ENCODE data around the gene TSPAN3. TPM values are rescaled to one million over a fixed set of nuclear protein-coding genes. Genes with fewer than 3 reads are reported as not detected.

The TSPAN3 gene
- polyA plus RNA-seq, 3 donors = 93.7 to 495 (median 218) TPM

DNA sequence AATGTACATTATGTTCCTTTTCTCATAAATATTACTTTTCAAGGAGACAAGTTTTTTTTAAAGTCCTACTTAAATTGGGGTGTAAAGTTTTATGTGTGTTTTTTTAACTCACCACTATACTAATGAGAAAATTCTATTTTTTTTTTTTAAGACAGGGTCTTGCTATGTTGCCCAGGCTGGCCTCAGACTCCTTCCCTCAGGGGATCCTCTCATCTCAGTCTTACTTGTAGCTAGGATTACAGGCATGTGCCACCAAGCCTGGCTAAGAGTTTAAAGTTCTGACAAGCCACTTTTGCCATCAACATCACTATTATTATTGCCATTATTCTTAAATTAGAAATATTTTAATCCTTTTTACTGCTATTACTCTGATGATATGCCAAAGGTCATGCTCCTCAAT, 7.7 kb downstream of the TSPAN3 start:
- no peak overlapping the region for H3K27ac ChIP-seq (ENCODE audit: low read depth, low read length)

DNA sequence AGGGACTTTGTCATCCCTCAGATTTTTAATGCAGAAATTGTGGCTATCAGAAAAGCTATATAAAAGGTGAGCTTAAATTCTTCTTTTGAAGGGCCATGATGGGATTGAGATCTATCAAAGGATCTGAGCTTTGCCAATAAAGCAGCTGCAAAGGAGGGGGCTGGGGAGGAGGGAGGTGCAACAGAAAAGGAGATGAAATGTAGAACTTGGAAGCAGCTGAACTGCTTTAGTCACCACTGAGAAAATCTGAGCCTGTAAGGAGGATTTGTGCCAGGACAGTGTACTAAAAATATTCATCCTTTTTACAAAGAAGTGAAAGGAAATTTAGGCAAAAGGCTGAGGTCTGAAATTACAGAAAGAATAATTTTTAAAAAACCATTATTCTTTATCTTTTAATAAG, 10.4 kb downstream of the TSPAN3 start:
- H3K27ac ChIP-seq (ENCODE audit: low read depth, low read length) = no peak overlapping the region

DNA sequence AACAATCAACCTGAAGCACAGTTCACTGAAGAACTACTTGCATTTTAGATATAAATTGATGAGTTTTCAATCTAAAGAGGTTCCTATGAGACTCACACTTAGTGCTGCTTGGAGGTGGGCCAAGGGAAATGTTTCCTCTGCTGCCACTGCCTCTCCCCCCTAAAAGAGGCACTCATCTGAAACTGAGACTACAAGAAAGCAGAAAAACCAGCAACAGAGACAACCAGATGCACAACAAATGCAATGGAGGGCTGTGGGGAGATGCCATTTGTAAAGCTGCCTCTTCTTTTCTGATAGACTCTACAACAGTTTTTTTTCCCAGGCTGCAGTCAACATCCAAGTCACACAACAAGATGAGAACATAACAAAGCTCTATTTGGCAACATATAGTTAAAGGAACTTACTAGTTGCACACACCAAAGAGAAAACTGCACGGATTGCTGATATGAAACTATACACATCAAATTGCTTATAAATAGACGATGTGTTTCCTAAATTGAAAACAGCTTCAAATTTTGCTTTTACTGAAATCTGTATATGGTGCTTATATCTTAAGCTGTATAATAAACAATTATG, 11.0 kb downstream of the TSPAN3 start:
- H3K27ac ChIP-seq (ENCODE audit: low read depth, low read length) = no peak overlapping the region
- 11 to 21% (median 12%) methylated on average over 2 of the region's 2 CpGs for whole genome bisulfite sequencing, 3 donors

DNA sequence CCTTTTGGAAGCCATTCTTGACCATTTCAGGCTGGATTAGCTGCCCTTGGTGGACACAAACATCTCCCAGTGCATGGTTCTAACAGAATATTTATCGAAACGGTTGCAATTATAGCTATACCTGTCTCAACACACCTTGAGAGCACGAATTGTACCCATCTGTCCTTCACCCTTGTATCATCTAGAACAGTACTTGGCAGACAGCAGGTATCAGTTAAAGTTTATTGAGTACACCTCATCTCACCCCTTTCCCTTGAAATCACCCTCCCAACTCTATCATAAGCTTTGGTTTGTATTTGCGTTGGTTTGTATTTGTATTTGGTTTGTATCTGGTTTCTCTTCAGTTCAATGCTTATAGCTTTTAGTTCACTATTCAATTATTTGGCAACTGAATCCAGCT, 12.4 kb downstream of the TSPAN3 start:
- WGBS, 3 donors = 87 to 97% (median 95%) methylated on average over 4 of the region's 4 CpGs
- no peak overlapping the region for H3K27ac ChIP-seq (ENCODE audit: low read depth, low read length)

DNA sequence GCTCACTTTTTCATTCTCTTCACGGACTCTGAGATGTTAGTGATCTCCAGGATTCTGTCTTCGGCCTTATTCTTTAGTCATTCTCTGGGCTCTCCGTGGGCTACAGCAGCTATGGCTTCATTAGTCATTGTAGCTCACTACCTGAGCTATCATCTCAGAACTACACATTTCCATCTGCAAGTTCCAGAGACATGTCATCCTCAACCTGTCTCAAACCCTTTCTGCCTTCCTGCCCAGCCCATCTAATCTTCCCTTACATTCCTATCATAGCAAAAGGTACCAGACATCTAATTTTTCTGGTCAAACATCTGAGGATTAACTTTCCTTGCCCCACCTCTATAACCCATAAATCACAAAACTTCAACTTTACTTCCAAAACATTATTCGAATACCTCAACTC, 13.2 kb downstream of the TSPAN3 start:
- no peak overlapping the region for H3K27ac ChIP-seq (ENCODE audit: low read depth, low read length)
- WGBS, 3 donors = 82 to 86% (median 83%) methylated on average over 4 of the region's 4 CpGs

DNA sequence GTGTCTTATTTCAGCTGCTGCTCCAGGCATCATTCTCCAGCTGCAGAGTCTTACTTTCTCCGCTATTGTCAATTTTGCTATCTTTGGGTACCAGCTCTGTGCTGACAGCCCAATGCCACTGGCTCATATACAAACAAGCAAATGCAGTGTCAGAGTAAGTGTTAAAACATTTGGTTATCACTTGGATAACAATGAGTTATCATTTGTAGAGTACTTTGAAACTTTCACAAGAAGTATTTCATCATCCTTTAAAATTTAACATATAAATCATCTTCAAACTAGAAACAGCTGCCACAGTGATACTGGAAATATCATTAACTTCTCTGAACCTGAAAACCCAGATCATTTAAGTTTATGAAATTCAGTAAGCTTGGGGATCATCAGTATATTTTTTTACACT, 13.8 kb downstream of the TSPAN3 start:
- H3K27ac ChIP-seq (ENCODE audit: low read depth, low read length) = no peak overlapping the region
- 65 to 97% (median 91%) methylated on average over 1 of the region's 1 CpG for WGBS, 3 donors

DNA sequence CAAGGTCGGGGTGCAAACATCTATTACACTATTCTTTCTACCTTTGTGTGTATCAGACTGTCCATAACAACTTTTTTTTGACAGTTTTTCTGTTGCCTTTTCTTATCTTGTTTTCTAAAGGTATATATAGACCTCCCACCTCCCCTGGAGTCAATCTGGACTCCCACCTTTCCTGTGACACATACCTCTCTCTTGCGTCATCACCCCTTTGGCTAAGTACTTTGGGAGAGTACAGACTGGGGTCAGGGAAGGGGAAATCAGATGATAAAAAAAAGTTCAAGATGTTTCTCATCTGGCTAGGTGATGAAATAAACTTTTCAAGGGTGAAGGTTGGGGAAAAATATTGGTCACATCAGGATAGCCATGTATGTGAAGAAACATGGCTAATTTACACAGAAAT, 17.2 kb downstream of the TSPAN3 start:
- WGBS, 3 donors = 91 to 98% (median 91%) methylated on average over 2 of the region's 2 CpGs
- no peak overlapping the region for H3K27ac ChIP-seq (ENCODE audit: low read depth, low read length)

DNA sequence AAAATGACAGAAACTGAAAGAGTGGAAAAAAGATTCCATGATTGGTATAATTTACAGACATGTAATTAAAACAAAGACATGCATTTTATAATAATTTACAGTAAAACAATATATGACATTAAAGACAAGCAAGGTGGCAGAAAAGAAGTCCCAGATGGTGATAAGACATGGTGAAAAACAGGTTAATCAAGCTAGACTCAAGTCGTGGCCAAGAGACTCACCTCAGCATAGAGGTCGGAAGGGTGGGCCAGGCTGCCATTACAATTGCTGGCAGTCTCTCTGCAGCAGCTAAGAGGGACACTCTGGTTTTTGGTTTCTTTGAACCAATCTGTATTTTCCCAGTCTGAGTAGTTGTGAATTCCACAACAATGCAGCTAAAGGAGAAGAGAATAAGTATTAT, 18.4 kb downstream of the TSPAN3 start:
- no peak overlapping the region for H3K27ac ChIP-seq (ENCODE audit: low read depth, low read length)
- WGBS, 3 donors = 36 to 76% (median 74%) methylated on average over 2 of the region's 2 CpGs

DNA sequence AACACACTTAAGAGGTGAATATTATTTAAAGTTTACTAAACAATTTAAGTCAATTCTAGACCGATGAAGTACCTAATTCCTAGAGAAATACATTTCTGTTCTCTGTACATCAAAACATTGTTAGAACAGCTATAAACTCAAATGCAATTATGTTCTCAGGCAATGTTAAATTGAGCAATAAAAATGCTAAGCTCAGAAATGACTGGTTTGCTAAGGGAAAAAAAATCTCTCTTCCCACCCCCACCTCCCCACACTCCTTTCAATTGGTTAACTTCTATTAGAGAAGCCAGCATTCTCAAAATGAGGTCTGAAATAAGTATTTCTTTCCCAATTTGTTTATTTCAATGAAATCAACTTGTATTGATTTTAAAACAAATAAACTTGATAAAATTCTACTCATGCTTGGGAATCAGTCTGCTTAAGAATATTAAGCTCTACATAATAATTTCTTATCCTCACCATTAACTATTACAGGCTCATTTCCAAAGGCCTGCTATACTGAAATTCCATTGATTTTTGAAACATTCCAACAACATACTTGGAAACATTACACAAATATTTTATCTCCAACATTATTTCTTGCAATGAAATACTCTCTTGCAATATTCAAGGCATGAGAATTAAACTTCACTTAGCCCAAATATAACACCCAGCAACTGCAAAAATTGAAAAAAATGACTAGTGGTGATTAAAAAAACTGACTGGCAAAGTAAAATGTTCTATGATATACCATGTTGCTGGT, 22.6 kb downstream of the TSPAN3 start:
- H3K27ac ChIP-seq (ENCODE audit: low read depth, low read length) = no peak overlapping the region
- WGBS, 3 donors = 89 to 93% (median 92%) methylated on average over 1 of the region's 1 CpG

DNA sequence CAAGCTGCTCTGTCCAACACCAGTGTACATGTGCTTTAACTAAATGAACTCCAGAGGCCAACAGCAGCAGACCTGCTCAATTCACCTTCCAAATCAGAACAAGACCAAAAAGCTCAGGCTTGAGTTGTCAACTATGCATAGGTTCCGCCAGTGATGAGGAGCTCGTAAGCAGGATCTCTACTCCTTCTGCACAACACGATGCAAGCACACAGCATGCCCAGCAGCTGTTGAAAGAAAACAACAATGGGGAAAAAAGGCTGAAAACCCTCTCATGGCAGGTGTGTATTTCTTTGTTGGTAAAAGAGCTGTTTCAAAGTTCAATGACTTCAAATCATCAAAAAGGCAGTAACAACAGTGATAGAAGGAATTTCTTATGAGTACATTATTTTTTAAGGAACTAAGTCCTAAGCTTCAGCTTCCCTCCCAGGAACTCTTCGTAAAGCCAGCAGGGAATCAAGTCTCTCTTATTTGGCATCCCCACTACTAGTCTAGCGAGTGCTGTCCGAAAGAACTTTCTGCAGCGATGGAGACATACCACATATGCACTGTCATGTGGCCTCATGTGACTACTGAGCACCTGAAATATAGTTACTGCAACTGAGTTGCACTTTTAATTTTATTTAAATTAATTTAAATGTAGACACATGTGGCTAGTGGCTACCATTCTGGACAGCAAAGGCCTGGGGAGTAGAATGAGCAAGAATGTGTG, 24.1 kb downstream of the TSPAN3 start:
- WGBS, 3 donors = 94 to 97% (median 96%) methylated on average over 7 of the region's 7 CpGs
- no peak overlapping the region for H3K27ac ChIP-seq (ENCODE audit: low read depth, low read length)

DNA sequence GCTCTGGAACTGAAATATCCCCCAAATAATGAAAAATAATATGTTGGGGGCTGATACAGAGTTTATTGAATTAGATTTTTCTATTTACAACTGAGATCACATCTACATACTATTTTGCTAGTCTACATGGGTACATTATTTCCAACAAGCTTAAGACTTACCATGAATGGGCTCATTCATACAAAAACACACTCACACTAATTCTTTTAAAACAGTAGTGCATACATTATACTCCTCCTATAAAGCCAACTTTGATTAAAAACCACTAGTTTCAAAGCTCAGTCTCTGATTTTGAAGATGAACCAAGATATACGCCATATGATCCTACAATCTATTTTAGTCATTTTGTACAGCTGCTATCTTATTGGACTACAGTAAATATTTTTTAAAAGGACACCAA, 24.9 kb downstream of the TSPAN3 start:
- 90 to 97% (median 95%) methylated on average over 1 of the region's 1 CpG for WGBS, 3 donors
- no peak overlapping the region for H3K27ac ChIP-seq (ENCODE audit: low read depth, low read length)

DNA sequence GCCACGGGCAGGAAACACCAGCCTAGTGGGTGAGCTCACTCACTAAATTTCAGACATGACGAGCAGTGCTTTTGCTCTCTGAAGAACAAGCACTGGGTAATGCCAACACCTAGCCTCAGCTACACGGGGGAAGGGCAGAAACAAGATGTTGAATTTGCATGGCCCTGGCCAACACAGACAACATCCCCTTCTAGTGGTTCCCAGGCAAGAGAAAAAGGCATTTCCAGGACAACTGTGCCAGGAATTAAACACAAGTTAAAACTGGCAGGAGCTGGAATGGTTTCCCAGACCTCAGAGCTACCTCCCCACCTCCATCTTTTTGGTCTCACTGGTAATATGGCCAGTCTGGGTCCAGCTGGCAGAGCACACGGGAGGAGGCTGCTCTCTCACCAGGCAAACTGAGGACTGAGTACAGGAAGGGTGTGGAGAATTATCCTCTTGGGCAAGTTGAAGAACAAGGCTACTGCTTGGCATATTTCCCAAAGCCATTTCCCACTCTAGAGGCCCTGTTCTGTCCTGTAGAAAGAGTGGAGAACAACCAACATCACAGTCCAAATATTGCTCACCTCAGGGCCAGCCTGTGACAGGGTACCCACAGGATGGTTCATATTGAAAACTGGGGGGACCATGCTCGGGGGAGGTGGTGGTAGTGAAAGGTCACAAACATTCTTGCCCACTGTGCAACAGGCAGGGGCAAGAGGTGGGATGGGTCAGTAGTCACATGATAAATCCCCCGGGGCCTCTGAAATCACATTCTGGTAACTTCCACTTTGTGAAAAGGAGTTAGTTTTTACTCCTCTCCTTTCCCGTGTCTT, 26.5 kb downstream of the TSPAN3 start:
- H3K27ac ChIP-seq (ENCODE audit: low read depth, low read length) = no peak overlapping the region
- 70 to 88% (median 71%) methylated on average over 7 of the region's 7 CpGs for WGBS, 3 donors

DNA sequence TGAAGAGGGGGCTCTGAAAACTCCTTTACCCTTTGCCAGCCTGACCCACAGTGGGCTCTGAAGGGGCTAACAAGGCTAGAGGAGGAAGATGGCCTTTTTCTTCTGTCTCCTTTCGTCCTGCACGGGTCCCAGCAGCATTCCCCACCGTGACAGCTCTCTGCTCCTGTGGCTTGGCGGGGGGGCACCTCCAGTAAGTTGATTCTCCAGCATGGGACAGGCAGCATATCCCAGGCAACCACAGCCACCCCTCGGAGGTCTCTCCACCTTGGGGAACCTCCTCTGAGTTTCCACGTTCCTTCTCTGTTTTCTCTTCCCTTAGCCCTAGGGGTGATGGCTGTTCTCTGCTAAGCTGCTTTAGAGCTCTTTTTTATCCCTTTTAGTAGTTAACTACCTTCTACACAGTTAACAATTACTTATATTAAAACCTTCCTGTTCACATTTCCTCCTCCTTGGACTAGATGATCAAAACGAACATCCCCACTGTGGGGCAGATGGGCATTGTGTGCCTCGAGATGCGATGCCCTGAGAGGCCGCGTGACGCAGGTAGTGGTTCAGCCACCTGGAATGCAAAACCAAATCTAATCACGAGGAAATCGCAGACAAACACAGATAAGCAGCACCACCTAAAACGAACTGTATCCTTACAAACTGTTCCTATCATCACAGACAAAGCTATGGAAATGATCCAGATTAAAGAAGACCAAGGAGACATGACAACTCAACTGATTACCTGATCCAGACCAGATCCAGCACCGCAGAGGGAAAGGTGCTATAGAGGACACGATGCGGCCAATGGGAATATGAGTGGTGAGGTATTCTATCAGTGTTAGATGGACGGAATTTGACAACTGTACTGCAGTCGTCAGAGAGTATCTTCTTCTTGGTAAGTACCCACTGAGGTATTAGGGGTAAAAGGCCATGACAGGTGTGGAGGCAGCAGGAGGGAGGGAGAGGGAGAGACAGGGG, 27.7 kb downstream of the TSPAN3 start:
- H3K27ac ChIP-seq (ENCODE audit: low read depth, low read length) = no peak overlapping the region
- WGBS, 3 donors = 81 to 84% (median 83%) methylated on average over 20 of the region's 20 CpGs

DNA sequence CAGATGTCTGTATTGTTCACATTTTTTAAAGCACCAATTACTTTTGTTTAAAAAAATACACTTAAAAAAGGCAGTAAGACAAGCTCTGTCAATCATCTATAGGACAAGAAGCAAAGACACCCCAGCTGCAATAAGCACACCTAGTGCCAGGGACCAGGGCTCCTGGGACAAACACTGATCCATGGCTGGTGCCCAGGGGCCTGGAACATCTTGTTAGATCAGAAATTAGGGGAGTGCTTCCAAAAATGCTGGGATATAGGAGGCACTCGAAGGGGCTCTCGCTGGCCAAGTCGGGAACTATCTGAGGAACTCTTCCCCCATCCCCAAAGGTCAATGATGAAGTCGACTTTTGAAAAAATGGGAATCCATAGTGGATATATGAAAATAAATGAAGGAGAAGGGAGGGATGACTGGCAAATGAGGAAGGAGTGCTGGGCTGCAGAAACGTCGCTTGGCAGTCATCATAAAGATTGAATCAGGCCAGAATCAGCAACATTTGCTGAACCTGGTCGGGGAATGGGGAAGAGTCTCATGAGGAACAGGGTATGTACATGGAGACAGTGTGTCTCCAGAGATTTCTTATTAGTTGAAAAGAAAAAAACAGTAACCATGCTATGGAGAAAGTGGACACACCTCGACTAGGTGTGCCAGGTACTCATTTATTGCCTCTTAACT, 28.5 kb downstream of the TSPAN3 start:
- WGBS, 3 donors = 77 to 83% (median 81%) methylated on average over 8 of the region's 8 CpGs
- no peak overlapping the region for H3K27ac ChIP-seq (ENCODE audit: low read depth, low read length)

DNA sequence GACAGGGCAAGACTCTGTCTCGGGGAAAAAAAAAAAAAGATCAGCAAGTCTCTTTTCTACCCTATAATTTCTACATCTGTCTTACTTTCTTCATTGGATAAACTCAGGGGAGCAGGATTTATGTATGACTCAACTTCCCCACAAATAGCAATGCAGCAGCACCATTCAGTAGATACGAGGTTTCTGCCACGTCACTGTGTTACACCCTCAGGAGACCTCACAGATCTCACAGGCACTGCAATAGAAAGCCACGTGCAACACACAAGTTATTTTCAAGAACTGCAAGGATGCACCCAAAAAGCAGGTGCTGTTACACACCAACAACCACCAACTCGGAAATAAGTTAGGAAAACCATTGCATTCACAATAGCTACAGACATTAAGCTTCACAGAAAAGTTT, 30.2 kb downstream of the TSPAN3 start:
- 55 to 85% (median 70%) methylated on average over 5 of the region's 5 CpGs for WGBS, 3 donors
- no peak overlapping the region for H3K27ac ChIP-seq (ENCODE audit: low read depth, low read length)

DNA sequence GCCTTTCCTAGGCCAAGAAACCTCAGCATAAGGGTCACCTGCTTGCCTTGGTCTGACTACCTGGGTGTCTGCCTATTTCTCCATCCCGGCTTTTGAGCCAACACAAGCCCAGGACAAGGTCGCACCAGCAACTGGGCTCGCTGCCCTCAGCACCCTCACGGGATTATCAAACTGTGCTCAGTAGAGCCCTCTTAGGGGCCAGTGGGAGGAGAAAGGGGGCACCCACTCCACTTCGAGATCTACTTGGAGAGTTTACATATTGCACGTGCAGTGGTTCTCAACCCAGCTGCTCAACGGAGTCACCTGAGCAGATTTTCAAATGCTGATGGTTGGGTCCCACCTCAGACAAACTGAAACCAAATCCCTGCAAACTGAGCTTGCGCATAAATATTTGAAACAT, 31.1 kb downstream of the TSPAN3 start:
- H3K27ac ChIP-seq (ENCODE audit: low read depth, low read length) = no peak overlapping the region
- 69% methylated on average over 8 of the region's 8 CpGs; no CpG with 5 or more reads in 2 of the 3 donors for WGBS, 3 donors

DNA sequence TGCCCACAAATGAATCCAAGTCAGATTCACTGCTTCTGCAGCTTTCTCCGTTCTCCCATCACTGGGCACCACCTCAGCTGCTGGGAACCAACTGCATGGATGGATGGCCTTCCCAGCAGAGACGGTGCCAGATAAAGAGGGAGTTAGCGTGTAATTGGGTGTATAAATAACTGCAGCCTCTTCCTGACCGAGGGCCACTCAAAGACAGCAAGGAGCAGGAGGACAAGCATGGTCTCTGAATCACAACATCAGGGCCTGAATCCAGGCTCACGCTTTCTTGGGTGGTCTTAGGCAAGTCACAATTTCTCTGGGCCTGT, 31.7 kb downstream of the TSPAN3 start:
- WGBS, 3 donors = 82% methylated on average over 5 of the region's 5 CpGs; no CpG with 5 or more reads in 2 of the 3 donors

More for the DNA sequence above, 31.7 kb downstream of the TSPAN3 start:
- no peak overlapping the region for H3K27ac ChIP-seq (ENCODE audit: low read depth, low read length)

All from adipose tissue (tissue), 3 donors.